SK-N-SH (cell line): ENCODE data around the gene SEZ6L2. TPM values are rescaled to one million over a fixed set of nuclear protein-coding genes. Genes with fewer than 3 reads are reported as not detected.

ENCODE experiments used
- CTCF ChIA-PET: fragments of 300-600, 350-600 bp; formaldehyde crosslinking; extraction: SDS; loops from one replicate; lab custom pipeline; 2021; lab: Yijun Ruan, JAX
- POLR2A ChIA-PET: fragments of 350-600 bp; sonication (Branson Sonifier 250); formaldehyde crosslinking; extraction: SDS; loops from one replicate; lab custom pipeline; 2020; ENCODE audit warnings: antibody characterized with exemption, inconsistent platforms; lab: Yijun Ruan, JAX
- DNase-seq: peaks from one replicate; pipeline ENCODE4 v3.0.0; 2012
- H2AFZ ChIP-seq: fragments of 200-600 bp; sonication (generic); 2 replicates; pipeline ENCODE4 v1.8.1; 2016; ENCODE audit warnings: antibody characterized with exemption, mild to moderate bottlenecking, low read depth
- H3F3A ChIP-seq: fragments of 200-600 bp; sonication (generic); replicated peaks from 2 replicates; pipeline ENCODE3; 2016; ENCODE audit warnings: antibody characterized with exemption, mild to moderate bottlenecking; ENCODE audit not compliant: insufficient read depth
- H3K27ac ChIP-seq, 2 experiments: fragments of 200-500 bp in 1 of 2; fragments of 200-600 bp in 1 of 2; sonication (Bioruptor generic) in 1 of 2; sonication (generic), shearing (Covaris generic) in 1 of 2; 2 replicates each; pipeline versions ENCODE4 v1.5.1 to v1.6.1; 2014 to 2016; ENCODE audit warnings: low read depth in 2 of 2, inconsistent platforms in 1 of 2, low read length in 1 of 2, mild to moderate bottlenecking in 1 of 2, mixed read lengths in 1 of 2
- H3K27me3 ChIP-seq: fragments of 200-600 bp; sonication (generic), shearing (Covaris generic); 2 replicates; pipeline ENCODE4 v1.6.1; 2016; ENCODE audit warnings: mixed run types; ENCODE audit not compliant: insufficient read depth
- H3K36me3 ChIP-seq, 2 experiments: fragments of 200-500 bp in 1 of 2; fragments of 200-600 bp in 1 of 2; sonication (Bioruptor generic) in 1 of 2; sonication (generic) in 1 of 2; replicated peaks in 1 of 2; 2 replicates each; pipeline versions ENCODE3 to v1.5.1; 2014 to 2016; ENCODE audit warnings: low read length in 1 of 2, mild to moderate bottlenecking in 1 of 2; ENCODE audit not compliant: insufficient read depth in 2 of 2, control insufficient read depth in 1 of 2
- H3K4me1 ChIP-seq, 2 experiments: fragments of 200-500 bp in 1 of 2; fragments of 200-600 bp in 1 of 2; sonication (Bioruptor generic) in 1 of 2; sonication (generic), shearing (Covaris generic) in 1 of 2; 2 replicates each; pipeline versions ENCODE4 v1.5.1 to v1.6.1; 2014 to 2016; ENCODE audit warnings: low read depth in 1 of 2, low read length in 1 of 2, mixed run types in 1 of 2; ENCODE audit not compliant: insufficient read depth in 2 of 2, control insufficient read depth in 1 of 2
- H3K4me2 ChIP-seq: fragments of 200-600 bp; sonication (generic), shearing (Covaris generic); 2 replicates; pipeline ENCODE4 v1.6.1; 2017; ENCODE audit warnings: mixed run types
- H3K4me3 ChIP-seq, 2 experiments: fragments of 200-500 bp in 1 of 2; fragments of 200-600 bp in 1 of 2; sonication (Bioruptor generic) in 1 of 2; sonication (generic), shearing (Covaris generic) in 1 of 2; 2 replicates each; pipeline versions ENCODE4 v1.5.1 to v1.8.1; 2014 to 2016; ENCODE audit warnings: low read depth in 2 of 2, inconsistent platforms in 1 of 2, low read length in 1 of 2, mild to moderate bottlenecking in 1 of 2, mixed read lengths in 1 of 2, moderate library complexity in 1 of 2
- H3K79me2 ChIP-seq: fragments of 200-600 bp; sonication (generic); 2 replicates; pipeline ENCODE4 v1.8.1; 2017; ENCODE audit warnings: mild to moderate bottlenecking; ENCODE audit not compliant: insufficient read depth
- H3K9ac ChIP-seq: fragments of 200-600 bp; sonication (generic); 2 replicates; pipeline ENCODE4 v1.6.1; 2017; ENCODE audit warnings: mixed run types
- H3K9me2 ChIP-seq: fragments of 200-600 bp; sonication (generic); 2 replicates; pipeline ENCODE4 v1.6.1; 2017; ENCODE audit warnings: mixed run types
- H3K9me3 ChIP-seq: fragments of 200-600 bp; sonication (generic); 2 replicates; pipeline ENCODE4 v1.6.1; 2017; ENCODE audit warnings: mixed run types, mild to moderate bottlenecking, moderate library complexity
- H4K20me1 ChIP-seq: fragments of 200-600 bp; sonication (generic); 2 replicates; pipeline ENCODE4 v1.6.1; 2017; ENCODE audit warnings: mild to moderate bottlenecking, mixed run types; ENCODE audit not compliant: insufficient read depth
- EP300 ChIP-seq, 2 experiments: IDR thresholded peaks; 2 replicates each; pipeline versions ENCODE4 v1.4.0 to v1.6.1; 2012; ENCODE audit warnings: borderline replicate concordance in 1 of 2, low read depth in 1 of 2, low read length in 1 of 2
- EZH2phosphoT487 ChIP-seq: fragments of 200-600 bp; sonication (generic); IDR thresholded peaks from 2 replicates; pipeline ENCODE4 v1.6.1; 2017; ENCODE audit warnings: low read depth, mixed run types, mild to moderate bottlenecking, antibody characterized with exemption, moderate library complexity, borderline replicate concordance
- FOSL2 ChIP-seq: IDR thresholded peaks from 2 replicates; pipeline ENCODE4 v1.4.0; 2012; ENCODE audit warnings: low read depth, mild to moderate bottlenecking, moderate library complexity, borderline replicate concordance
- FOXJ3 ChIP-seq: sonication (generic); formaldehyde crosslinking; IDR thresholded peaks from 2 replicates; pipeline ENCODE4 v1.5.1; 2020; ENCODE audit warnings: mild to moderate bottlenecking, missing genetic modification reagents
- GATA2 ChIP-seq: sonication (generic); formaldehyde crosslinking; IDR thresholded peaks from 2 replicates; pipeline ENCODE4 v1.5.0; 2020; ENCODE audit warnings: mild to moderate bottlenecking, missing genetic modification reagents
- JUND ChIP-seq: IDR thresholded peaks from 2 replicates; pipeline ENCODE4 v1.4.0; 2012
- MEF2A ChIP-seq: IDR thresholded peaks from 2 replicates; pipeline ENCODE4 v1.4.0; 2012; ENCODE audit warnings: low read depth, borderline replicate concordance
- MXI1 ChIP-seq: IDR thresholded peaks from 2 replicates; pipeline ENCODE4 v1.6.1; 2012; ENCODE audit warnings: mild to moderate bottlenecking, low read depth, low read length, improper control_type of control experiment
- NRF1 ChIP-seq: IDR thresholded peaks from 2 replicates; pipeline ENCODE4 v1.6.1; 2012; ENCODE audit warnings: low read depth, mild to moderate bottlenecking, low read length
- RAD21 ChIP-seq: IDR thresholded peaks from 2 replicates; pipeline ENCODE4 v1.6.1; 2012; ENCODE audit warnings: mild to moderate bottlenecking, low read length
- RXRA ChIP-seq: IDR thresholded peaks from 2 replicates; pipeline ENCODE4 v1.4.0; 2012; ENCODE audit warnings: low read depth, mild to moderate bottlenecking, borderline replicate concordance
- SMC3 ChIP-seq: IDR thresholded peaks from 2 replicates; pipeline ENCODE4 v1.6.1; 2012; ENCODE audit warnings: low read depth, low read length, improper control_type of control experiment
- TAF1 ChIP-seq: IDR thresholded peaks from 2 replicates; pipeline ENCODE4 v1.6.1; 2012; ENCODE audit warnings: low read depth, mild to moderate bottlenecking, low read length, moderate library complexity, borderline replicate concordance
- WGBS: methylation state at CpG from one replicate; pipeline ENCODE4 v1.1.6; 2017; ENCODE audit warnings: low lambda C conversion rate; 5-methylcytosine and 5-hydroxymethylcytosine counted together
- polyA plus RNA-seq, 3 experiments: library from polyadenylated mRNA; depleted of rRNA; stranded (reverse); fragments of >200 nt; gene quantifications; 2 replicates each; pipeline ENCODE4 v1.2.3, GENCODE V29; 2012
- TF ChIP-seq, protein P1 (sequence below): IDR thresholded peaks from 2 replicates; pipeline ENCODE4 v1.4.0; 2012; ENCODE audit warnings: low read depth
- TF ChIP-seq, protein P2 (sequence below): fragments of 150-350 bp; IDR thresholded peaks from 2 replicates; pipeline ENCODE4 v1.6.1; 2016; ENCODE audit warnings: mild to moderate bottlenecking, low read depth, low read length

The SEZ6L2 gene
- polyA plus RNA-seq, 1 of the 3 experiments (the other 2 are of a cell fraction), result 59.8 TPM

DNA sequence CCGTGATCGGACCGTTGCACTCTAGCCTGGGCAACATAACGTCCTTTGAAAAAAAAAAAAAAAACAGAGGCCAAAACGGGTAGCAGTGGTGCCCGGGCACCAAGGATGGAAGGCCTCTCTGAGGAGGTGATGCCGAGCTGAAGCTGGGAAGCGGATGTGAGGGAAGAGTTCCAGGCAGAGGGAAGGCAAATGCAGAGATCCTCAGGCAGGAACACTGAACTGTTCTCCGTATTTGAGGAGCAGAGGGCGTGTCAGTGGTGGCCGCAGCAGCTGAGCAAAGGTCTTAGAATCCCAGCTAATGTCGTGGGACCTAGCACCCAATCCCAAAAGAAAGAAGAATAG is 27.3 kb upstream of the SEZ6L2 start:
- 10% methylated on average over 12 of the region's 12 CpGs for WGBS
- no peaks in the 10 kb centered on the region for H3K27me3 ChIP-seq
- no peaks in the 10 kb centered on the region; the same call in 1 of the 2 replicates for H4K20me1 ChIP-seq
- no peak for TF ChIP-seq TAF1
- TF ChIP-seq MXI1, result no peak
- TF ChIP-seq RAD21, result no peak
- TF ChIP-seq, protein P1, sequence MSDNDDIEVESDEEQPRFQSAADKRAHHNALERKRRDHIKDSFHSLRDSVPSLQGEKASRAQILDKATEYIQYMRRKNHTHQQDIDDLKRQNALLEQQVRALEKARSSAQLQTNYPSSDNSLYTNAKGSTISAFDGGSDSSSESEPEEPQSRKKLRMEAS, result no peak
- no peak for TF ChIP-seq NRF1
- TF ChIP-seq SMC3, result no peak
- no peak for TF ChIP-seq FOXJ3 (CRISPR knock-in tag)
- no peak for TF ChIP-seq RXRA
- no peak for TF ChIP-seq MEF2A
- no peak for TF ChIP-seq JUND
- TF ChIP-seq, protein P2, sequence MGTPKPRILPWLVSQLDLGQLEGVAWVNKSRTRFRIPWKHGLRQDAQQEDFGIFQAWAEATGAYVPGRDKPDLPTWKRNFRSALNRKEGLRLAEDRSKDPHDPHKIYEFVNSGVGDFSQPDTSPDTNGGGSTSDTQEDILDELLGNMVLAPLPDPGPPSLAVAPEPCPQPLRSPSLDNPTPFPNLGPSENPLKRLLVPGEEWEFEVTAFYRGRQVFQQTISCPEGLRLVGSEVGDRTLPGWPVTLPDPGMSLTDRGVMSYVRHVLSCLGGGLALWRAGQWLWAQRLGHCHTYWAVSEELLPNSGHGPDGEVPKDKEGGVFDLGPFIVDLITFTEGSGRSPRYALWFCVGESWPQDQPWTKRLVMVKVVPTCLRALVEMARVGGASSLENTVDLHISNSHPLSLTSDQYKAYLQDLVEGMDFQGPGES, result no peak
- TF ChIP-seq FOSL2, result no peak
- no peak for TF ChIP-seq GATA2 (CRISPR knock-in tag)
- TF ChIP-seq EZH2phosphoT487, result no peak
- TF ChIP-seq EP300 (IDR thresholded peaks at IDR 0.05; ENCODE audit: borderline replicate concordance in 1 of 2, low read depth in 1 of 2, low read length in 1 of 2), result no peak
- TF ChIP-seq, all 33 proteins: peak for 0
- peaks cover 8% of the 10 kb centered on the region for H3F3A ChIP-seq
- no peaks in the 10 kb centered on the region for H3K9me3 ChIP-seq
- peaks cover 55% of the 10 kb centered on the region for H3K79me2 ChIP-seq
- CTCF ChIA-PET, result interaction anchor here (0.9 to 2.5 kb wide), 6 partner anchors 25 to 166 kb away, joined by 3 to 10 read pairs (median 4); partner anchors contain the start of genes ASPHD1, TLCD3B and TMEM219
- POLR2A ChIA-PET, result interaction anchor here (0.5 to 2.4 kb wide), 12 partner anchors 9 to 139 kb away, joined by 3 to 12 read pairs (median 4); partner anchors contain the start of genes ALDOA, KIF22, SEZ6L2 and TAOK2
- peaks cover 10 to 12% of the 10 kb centered on the region in 2 experiments for H3K36me3 ChIP-seq
- peak; percentile 47 for DNase-seq
- peaks cover 15% of the 10 kb centered on the region in 2 experiments; a peak in 3 of 4 replicates for H3K4me1 ChIP-seq
- peak overlapping the region; percentile 99 for H2AFZ ChIP-seq
- no peaks in the 10 kb centered on the region for H3K9me2 ChIP-seq
- peak overlapping the region; percentile 81 to 87 for H3K27ac ChIP-seq
- peak overlapping the region; percentile 91 for H3K4me2 ChIP-seq
- H3K4me3 ChIP-seq, result peak overlapping the region; percentile 73 to 76
- H3K9ac ChIP-seq, result peak overlapping the region; percentile 88
